CD4-positive, alpha-beta T cell (primary cell): ENCODE results near the gene SERP2. TPM values are rescaled to one million over a fixed set of nuclear protein-coding genes. Genes with fewer than 3 reads are reported as not detected.

Source experiments
- ATAC-seq: fragments of 200-7000 bp; cut with Tn5 transposase; one replicate; pipeline ENCODE4 v1.10.0; 2022; ENCODE audit warnings: mild to moderate bottlenecking; ENCODE audit not compliant: poor library complexity
- CTCF ChIA-PET: fragments of 350-600 bp; sonication (Branson Sonifier 250); formaldehyde crosslinking; loops from one replicate; lab custom pipeline; 2021; ENCODE audit warnings: antibody characterized with exemption, inconsistent platforms; lab: Charles Lee
- POLR2A ChIA-PET: fragments of 350-600 bp; sonication (Branson Sonifier 250); formaldehyde crosslinking; loops from one replicate; lab custom pipeline; 2021; ENCODE audit warnings: antibody characterized with exemption, inconsistent platforms; lab: Charles Lee
- DNase-seq, 14 experiments: peaks; one replicate each; pipeline ENCODE4 v3.0.0-alpha.2; 2013 to 2020; ENCODE audit warnings: mixed read lengths in 2 of 14
- H3K27ac ChIP-seq, 2 donors: one replicate each; pipeline versions ENCODE4 v1.5.1 to v1.7.0; 2013; ENCODE audit warnings: low read length in 2 of 2, low read depth in 1 of 2, mild to moderate bottlenecking in 1 of 2
- H3K27me3 ChIP-seq, 2 experiments: 1 replicate in 1 of 2; 2 replicates in 1 of 2; pipeline versions ENCODE4 v1.6.1 to v1.7.0; 2013; ENCODE audit warnings: low read length in 2 of 2, control low read depth in 1 of 2, mild to moderate bottlenecking in 1 of 2, moderate library complexity in 1 of 2; ENCODE audit not compliant: insufficient read depth in 2 of 2, control insufficient read depth in 1 of 2
- H3K36me3 ChIP-seq: one replicate; pipeline ENCODE4 v1.6.1; 2013; ENCODE audit warnings: low read length, control low read depth; ENCODE audit not compliant: insufficient read depth
- H3K4me1 ChIP-seq: one replicate; pipeline ENCODE4 v1.6.1; 2013; ENCODE audit warnings: low read length, control low read depth; ENCODE audit not compliant: insufficient read depth
- H3K4me3 ChIP-seq: one replicate; pipeline ENCODE4 v1.5.1; 2013; ENCODE audit warnings: mild to moderate bottlenecking, low read length, moderate library complexity
- H3K9me3 ChIP-seq, 2 experiments: 1 replicate in 1 of 2; 2 replicates in 1 of 2; pipeline versions ENCODE4 v1.6.1 to v1.7.0; 2013; ENCODE audit warnings: low read length in 2 of 2, mild to moderate bottlenecking in 2 of 2, control low read depth in 1 of 2, moderate library complexity in 1 of 2; ENCODE audit not compliant: control insufficient read depth in 1 of 2, insufficient read depth in 1 of 2
- H3K27ac Mint-ChIP-seq: one replicate; pipeline ENCODE4 v1.8.0; 2020; ENCODE audit warnings: mixed read lengths
- H3K27me3 Mint-ChIP-seq: one replicate; pipeline ENCODE4 v1.8.0; 2021; ENCODE audit warnings: mixed read lengths
- H3K36me3 Mint-ChIP-seq: one replicate; pipeline ENCODE4 v1.8.0; 2021; ENCODE audit warnings: low read depth, mixed read lengths
- H3K4me1 Mint-ChIP-seq: one replicate; pipeline ENCODE4 v1.8.0; 2021; ENCODE audit warnings: low read depth, mixed read lengths
- H3K4me3 Mint-ChIP-seq: one replicate; pipeline ENCODE4 v1.8.0; 2020; ENCODE audit warnings: mild to moderate bottlenecking, mixed read lengths
- H3K9me3 Mint-ChIP-seq: one replicate; pipeline ENCODE4 v1.8.0; 2020; ENCODE audit warnings: mixed read lengths
- intact Hi-C, 2 experiments: fragments of 100-400 bp; cut with DNase I in 1 of 2; cut with micrococcal nuclease in 1 of 2; formaldehyde crosslinking; loops; one replicate each; pipeline versions ENCODE4 v1.15.1 to v1.9.0; 2023 to 2025; cut with DNase I, micrococcal nuclease
- total RNA-seq, 174 experiments: library from RNA in 2 of 174; stranded (reverse) in 2 of 174; gene quantifications; one replicate each; pipeline ENCODE4 v1.2.3 and lab custom pipeline; 2021 to 2026
- TF ChIP-seq, protein P1 (sequence below): fragments of 200-600 bp; IDR thresholded peaks from one replicate; pipeline ENCODE4 v1.8.0; 2022; ENCODE audit warnings: antibody characterized with exemption, mild to moderate bottlenecking

The SERP2 gene
- total RNA-seq, 2 experiments from 2014 or later, result not detected

- CTCF ChIA-PET, result no interaction called here
- TF ChIP-seq, protein P1, sequence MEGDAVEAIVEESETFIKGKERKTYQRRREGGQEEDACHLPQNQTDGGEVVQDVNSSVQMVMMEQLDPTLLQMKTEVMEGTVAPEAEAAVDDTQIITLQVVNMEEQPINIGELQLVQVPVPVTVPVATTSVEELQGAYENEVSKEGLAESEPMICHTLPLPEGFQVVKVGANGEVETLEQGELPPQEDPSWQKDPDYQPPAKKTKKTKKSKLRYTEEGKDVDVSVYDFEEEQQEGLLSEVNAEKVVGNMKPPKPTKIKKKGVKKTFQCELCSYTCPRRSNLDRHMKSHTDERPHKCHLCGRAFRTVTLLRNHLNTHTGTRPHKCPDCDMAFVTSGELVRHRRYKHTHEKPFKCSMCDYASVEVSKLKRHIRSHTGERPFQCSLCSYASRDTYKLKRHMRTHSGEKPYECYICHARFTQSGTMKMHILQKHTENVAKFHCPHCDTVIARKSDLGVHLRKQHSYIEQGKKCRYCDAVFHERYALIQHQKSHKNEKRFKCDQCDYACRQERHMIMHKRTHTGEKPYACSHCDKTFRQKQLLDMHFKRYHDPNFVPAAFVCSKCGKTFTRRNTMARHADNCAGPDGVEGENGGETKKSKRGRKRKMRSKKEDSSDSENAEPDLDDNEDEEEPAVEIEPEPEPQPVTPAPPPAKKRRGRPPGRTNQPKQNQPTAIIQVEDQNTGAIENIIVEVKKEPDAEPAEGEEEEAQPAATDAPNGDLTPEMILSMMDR, result no peak
- ATAC-seq (no peak), DNase-seq (no peak)
- no peak overlapping the region for H3K4me3 Mint-ChIP-seq
- POLR2A ChIA-PET, result no interaction called here
- intact Hi-C loops, result no loop called here
- H3K36me3 Mint-ChIP-seq, result no peaks in the 10 kb centered on the region
- Histone ChIP-seq H3K4me1 (no peaks in the 10 kb centered on the region), H3K36me3 (no peaks in the 10 kb centered on the region), H3K27me3 (peaks cover 0 to 1% of the 10 kb centered on the region in 2 experiments), H3K9me3 (no peaks in the 10 kb centered on the region), H3K27ac (no peak overlapping the region), H3K4me3 (no peak overlapping the region)
- no peaks in the 10 kb centered on the region for H3K4me1 Mint-ChIP-seq
- peaks cover 16% of the 10 kb centered on the region for H3K27me3 Mint-ChIP-seq
- no peak overlapping the region for H3K27ac Mint-ChIP-seq
- no peaks in the 10 kb centered on the region for H3K9me3 Mint-ChIP-seq
These were observed 7.7 kb upstream of the SERP2 start for GRCh38 chr13:44365899-44366298.

DNA sequence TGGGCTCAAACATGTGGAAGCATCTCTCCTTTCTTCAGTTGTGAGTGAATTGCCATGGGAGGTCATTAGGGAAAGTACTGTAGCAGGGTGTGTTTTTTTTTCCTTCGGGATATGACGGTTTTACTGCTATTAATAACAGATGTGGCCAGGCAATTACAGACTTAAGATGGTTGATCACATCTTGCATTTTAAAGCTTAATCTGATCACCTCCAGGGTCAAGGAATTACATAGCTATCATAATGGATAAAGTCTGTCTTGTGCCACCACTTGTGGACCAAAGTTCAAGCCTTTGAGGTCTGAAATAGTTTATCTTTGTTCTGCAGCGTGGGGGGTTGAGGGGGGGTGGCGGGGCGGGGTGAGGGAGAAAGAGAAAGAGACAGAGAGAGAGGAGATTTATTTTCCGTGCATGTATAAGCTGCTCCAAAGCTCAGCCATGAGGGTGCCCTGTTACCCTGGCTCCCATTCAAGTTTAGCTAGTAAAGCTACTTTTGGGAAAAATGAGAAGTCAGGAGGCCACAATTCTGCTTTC lies 5.5 kb upstream of the SERP2 start:
- no peak overlapping the region for H3K4me3 ChIP-seq
- Mint-ChIP-seq H3K4me3 (no peak overlapping the region), H3K27ac (no peak overlapping the region), H3K4me1 (no peaks in the 10 kb centered on the region), H3K9me3 (no peaks in the 10 kb centered on the region), H3K27me3 (peaks cover 34% of the 10 kb centered on the region), H3K36me3 (no peaks in the 10 kb centered on the region)
- no peak overlapping the region for H3K27ac ChIP-seq
- intact Hi-C loops, result no loop called here
- peaks cover 3 to 11% of the 10 kb centered on the region in 2 experiments for H3K27me3 ChIP-seq
- H3K9me3 ChIP-seq, result peaks cover 0 to 7% of the 10 kb centered on the region in 2 experiments
- no peaks in the 10 kb centered on the region for H3K36me3 ChIP-seq
- ChIA-PET CTCF (no interaction called here), POLR2A (no interaction called here)
- no peaks in the 10 kb centered on the region for H3K4me1 ChIP-seq
- TF ChIP-seq, protein P1, result no peak
- no peak for DNase-seq
- no peak for ATAC-seq

DNA sequence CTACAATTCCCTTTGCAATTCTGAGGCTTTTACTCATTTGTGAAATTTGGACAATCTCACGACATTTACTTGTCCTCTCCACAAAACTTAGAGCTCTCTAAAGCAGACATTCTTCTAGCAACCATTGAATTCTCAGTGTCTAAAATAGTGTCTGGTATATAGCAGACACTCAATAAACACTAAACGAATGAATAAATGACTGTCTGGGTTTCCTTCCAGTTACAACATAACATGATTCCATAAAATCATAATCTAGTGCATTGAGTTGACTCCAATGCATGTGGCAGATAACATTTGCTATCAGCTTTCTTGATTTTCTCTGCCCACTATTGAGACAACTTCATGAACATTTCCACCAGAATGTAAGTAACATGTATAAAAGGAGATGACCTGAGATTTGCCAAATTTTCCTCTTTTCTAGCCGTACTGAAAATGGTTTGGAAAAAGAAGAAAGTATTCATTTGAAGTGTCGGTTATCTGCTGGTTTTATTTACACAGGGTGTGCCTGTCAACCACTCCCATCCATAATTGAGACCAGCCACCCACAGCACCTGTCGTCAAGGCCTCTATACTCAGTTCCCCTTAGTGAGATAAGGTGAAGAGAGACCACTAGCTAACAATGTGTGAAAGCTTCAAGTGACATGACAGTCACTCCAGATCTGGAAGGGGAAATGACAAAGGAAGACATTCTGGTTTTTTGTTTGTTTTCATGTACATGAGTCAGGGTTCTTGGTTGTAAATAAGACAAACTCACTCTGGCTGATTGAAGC lies 4.8 kb upstream of the SERP2 start:
- intact Hi-C loops, result no loop called here
- Histone ChIP-seq H3K36me3 (no peaks in the 10 kb centered on the region), H3K9me3 (peaks cover 0 to 9% of the 10 kb centered on the region in 2 experiments), H3K27me3 (peaks cover 3 to 11% of the 10 kb centered on the region in 2 experiments), H3K27ac (no peak overlapping the region), H3K4me3 (no peak overlapping the region), H3K4me1 (peaks cover under 1% of the 10 kb centered on the region)
- ATAC-seq, result no peak
- DNase-seq, result no peak
- ChIA-PET POLR2A (no interaction called here), CTCF (no interaction called here)
- Mint-ChIP-seq H3K4me1 (no peaks in the 10 kb centered on the region), H3K27ac (no peak overlapping the region), H3K4me3 (no peak overlapping the region), H3K36me3 (no peaks in the 10 kb centered on the region), H3K9me3 (no peaks in the 10 kb centered on the region), H3K27me3 (peaks cover 34% of the 10 kb centered on the region)
- TF ChIP-seq, protein P1, result no peak
